Measurements from ENCODE around the gene CEACAM8. TPM values are rescaled to one million over a fixed set of nuclear protein-coding genes. Genes with fewer than 3 reads are reported as not detected.

CEACAM8 gene
- total RNA-seq, 1 experiment from 2014 or later: not detected

DNA sequence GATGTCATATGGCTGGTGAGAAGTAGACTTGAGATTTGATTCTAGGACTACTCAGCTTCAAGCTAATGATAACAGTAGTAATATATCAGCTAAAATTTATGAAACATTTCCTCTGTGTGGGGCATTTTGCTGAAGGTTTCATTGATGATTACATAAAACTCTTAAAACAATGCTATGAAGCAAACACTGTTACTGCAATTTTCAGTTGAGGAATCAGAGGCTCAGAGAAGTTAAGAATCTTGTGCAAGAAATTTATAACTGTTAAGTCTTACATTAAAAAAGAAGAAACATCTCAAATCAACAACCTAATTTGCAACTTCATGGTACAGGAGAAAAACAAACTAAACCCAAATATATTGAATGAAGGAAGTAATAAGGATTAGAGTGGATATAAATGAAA lies 10.3 kb downstream of the CEACAM8 start:
- no peak for DNase-seq
- no peaks in the 10 kb centered on the region for H3K9me3 ChIP-seq (ENCODE audit: control insufficient read depth, low read depth, low read length)
- Mint-ChIP-seq H3K27ac (no peak overlapping the region), H3K9me3 (peaks cover 0 to 82% of the 10 kb centered on the region in 2 experiments; a peak in 3 of 5 replicates), H3K4me3 (no peak overlapping the region), H3K36me3 (ENCODE audit: insufficient read depth in 1 of 3, low read depth in 3 of 3) (no peaks in the 10 kb centered on the region; a peak in 1 of 7 replicates), H3K27me3 (ENCODE audit: low read depth) (peaks cover 19% of the 10 kb centered on the region), H3K4me1 (no peaks in the 10 kb centered on the region)
- no peak overlapping the region for H3K4me2 ChIP-seq (ENCODE audit: insufficient read depth, insufficient read length, low read length)
- H2AK5ac ChIP-seq (ENCODE audit: insufficient read length, low read length): no peak overlapping the region
- H2BK120ac ChIP-seq (ENCODE audit: low read depth, low read length, poor library complexity, severe bottlenecking): no peak overlapping the region
- H3K4me1 ChIP-seq (ENCODE audit: insufficient read depth, low read length): no peaks in the 10 kb centered on the region
- TF ChIP-seq, protein P1, sequence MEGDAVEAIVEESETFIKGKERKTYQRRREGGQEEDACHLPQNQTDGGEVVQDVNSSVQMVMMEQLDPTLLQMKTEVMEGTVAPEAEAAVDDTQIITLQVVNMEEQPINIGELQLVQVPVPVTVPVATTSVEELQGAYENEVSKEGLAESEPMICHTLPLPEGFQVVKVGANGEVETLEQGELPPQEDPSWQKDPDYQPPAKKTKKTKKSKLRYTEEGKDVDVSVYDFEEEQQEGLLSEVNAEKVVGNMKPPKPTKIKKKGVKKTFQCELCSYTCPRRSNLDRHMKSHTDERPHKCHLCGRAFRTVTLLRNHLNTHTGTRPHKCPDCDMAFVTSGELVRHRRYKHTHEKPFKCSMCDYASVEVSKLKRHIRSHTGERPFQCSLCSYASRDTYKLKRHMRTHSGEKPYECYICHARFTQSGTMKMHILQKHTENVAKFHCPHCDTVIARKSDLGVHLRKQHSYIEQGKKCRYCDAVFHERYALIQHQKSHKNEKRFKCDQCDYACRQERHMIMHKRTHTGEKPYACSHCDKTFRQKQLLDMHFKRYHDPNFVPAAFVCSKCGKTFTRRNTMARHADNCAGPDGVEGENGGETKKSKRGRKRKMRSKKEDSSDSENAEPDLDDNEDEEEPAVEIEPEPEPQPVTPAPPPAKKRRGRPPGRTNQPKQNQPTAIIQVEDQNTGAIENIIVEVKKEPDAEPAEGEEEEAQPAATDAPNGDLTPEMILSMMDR (conservative IDR thresholded peaks at IDR 0.05): no peak
- no peaks in the 10 kb centered on the region for H3K79me2 ChIP-seq (ENCODE audit: insufficient read depth, low read length)
- no peak overlapping the region for H4K8ac ChIP-seq (replicated peaks; ENCODE audit: insufficient read length, low read depth, low read length)
- H3K23me2 ChIP-seq (ENCODE audit: insufficient read length, low read depth, low read length, poor library complexity, severe bottlenecking): no peaks in the 10 kb centered on the region
- H3K14ac ChIP-seq (ENCODE audit: insufficient read depth, low read length): no peak overlapping the region
- no peak overlapping the region for H3K4ac ChIP-seq (ENCODE audit: low read depth, low read length)
- H2BK15ac ChIP-seq (ENCODE audit: low read depth, low read length): no peak overlapping the region
- no peak overlapping the region for H4K91ac ChIP-seq (ENCODE audit: insufficient read length, low read depth, low read length)
- no peak overlapping the region for H3K27ac ChIP-seq (ENCODE audit: insufficient read length, low read depth, low read length)
- no peak overlapping the region for H2BK20ac ChIP-seq (ENCODE audit: low read depth, low read length, poor library complexity, severe bottlenecking)
- H3K56ac ChIP-seq (ENCODE audit: insufficient read length, low read depth, low read length): no peak overlapping the region
- no peak overlapping the region for H2BK5ac ChIP-seq (ENCODE audit: insufficient read length, low read length)
- no peak overlapping the region for H3K9ac ChIP-seq (ENCODE audit: extremely low read depth, insufficient read length, low read length)
- H3K27me3 ChIP-seq (ENCODE audit: insufficient read depth, low read length): no peaks in the 10 kb centered on the region
- H3K79me1 ChIP-seq (ENCODE audit: insufficient read depth, low read depth, low read length, poor library complexity, severe bottlenecking): no peaks in the 10 kb centered on the region
- no peak overlapping the region for H2BK12ac ChIP-seq (ENCODE audit: insufficient read length, low read depth, low read length)
- no peak overlapping the region for H3K23ac ChIP-seq (ENCODE audit: insufficient read length, low read depth, low read length)
- H4K20me1 ChIP-seq (ENCODE audit: control insufficient read depth, insufficient read depth, insufficient read length): no peaks in the 10 kb centered on the region
- no peak overlapping the region for H2AFZ ChIP-seq (ENCODE audit: low read length)
- H3K18ac ChIP-seq (ENCODE audit: insufficient read length, low read depth, low read length): no peak overlapping the region
- no peak overlapping the region for H4K5ac ChIP-seq (ENCODE audit: insufficient read length, low read depth, low read length)
- H3T11ph ChIP-seq (ENCODE audit: low read length): no peak overlapping the region

All from H9 (cell line).